Muscle of arm (tissue), 12 donors: Measurements from ENCODE around the gene TRIOBP. TPM values are rescaled to one million over a fixed set of nuclear protein-coding genes. Genes with fewer than 3 reads are reported as not detected.
A peak's percentile ranks its signal among the peaks of the same experiment; 100 is the strongest.

ENCODE experiments used
- DNase-seq: peaks from one replicate; pipeline ENCODE4 v3.0.0-alpha.2; 2013
- polyA plus RNA-seq, 12 donors: library from polyadenylated mRNA; unstranded; fragments of 120-200 nt; gene quantifications; one replicate each; pipeline ENCODE4 v1.2.1, GENCODE V29; 2013; ENCODE audit not compliant: insufficient read length in 12 of 12

TRIOBP gene
- polyA plus RNA-seq, 12 donors, result 33.8 to 64.5 (median 39.2) TPM; not detected in 1

DNA sequence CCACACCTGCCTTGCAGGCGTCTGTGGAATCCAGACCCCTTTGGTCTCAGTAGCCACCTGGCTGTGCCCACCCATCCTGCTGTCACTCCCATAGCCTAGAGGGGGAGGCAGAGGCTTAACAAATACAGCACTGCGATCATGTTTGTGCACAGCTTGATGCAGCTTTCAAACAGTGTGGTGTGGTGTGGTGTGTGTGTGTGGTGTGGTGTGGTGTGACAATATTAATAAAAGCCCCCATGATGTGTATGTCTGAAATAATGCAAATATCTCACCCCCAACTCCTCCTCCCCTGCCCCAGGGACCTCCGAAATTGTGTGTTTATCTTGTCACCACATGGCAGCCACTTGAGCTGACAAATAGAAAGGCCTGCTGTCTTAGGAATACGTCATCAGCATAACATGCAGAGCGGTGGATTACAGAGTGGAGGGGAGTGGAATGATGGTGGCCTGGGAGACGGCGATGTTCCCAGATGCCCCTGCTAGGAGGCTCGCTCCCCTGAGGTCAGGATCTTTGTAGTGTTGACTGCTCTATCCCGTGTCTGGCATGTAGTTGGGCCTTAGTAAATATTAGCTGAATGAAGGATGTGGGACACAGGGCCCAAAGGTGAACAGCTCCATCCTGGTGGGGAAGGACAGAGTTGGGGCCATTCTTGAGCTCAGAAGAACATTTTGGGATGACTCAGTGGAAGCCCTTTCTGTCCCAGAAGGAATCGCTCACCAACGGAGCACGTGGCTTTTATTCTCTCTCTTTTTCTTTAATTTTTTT, 35.5 kb upstream of the TRIOBP start:
- peak; percentile 66 for DNase-seq

DNA sequence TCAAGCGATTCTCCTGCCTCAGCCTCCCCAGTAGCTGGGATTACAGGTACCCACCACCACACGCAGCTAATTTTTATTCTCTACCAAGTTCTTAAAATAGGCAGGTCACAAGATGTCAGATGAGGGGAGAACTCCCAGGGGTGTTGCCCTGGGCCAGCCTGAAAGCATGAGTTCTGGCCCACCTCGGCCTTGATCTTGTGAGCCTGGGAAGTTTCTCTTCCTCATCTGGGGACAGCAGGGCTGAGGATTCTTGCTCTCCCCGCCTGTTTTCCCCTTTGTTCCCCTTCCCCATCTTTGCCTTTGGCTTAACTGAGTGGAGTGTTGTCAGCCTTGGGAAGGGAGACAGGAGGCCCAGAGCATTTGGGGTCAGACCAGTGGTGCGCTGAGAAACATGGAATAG, 34.8 kb upstream of the TRIOBP start:
- no peak for DNase-seq

DNA sequence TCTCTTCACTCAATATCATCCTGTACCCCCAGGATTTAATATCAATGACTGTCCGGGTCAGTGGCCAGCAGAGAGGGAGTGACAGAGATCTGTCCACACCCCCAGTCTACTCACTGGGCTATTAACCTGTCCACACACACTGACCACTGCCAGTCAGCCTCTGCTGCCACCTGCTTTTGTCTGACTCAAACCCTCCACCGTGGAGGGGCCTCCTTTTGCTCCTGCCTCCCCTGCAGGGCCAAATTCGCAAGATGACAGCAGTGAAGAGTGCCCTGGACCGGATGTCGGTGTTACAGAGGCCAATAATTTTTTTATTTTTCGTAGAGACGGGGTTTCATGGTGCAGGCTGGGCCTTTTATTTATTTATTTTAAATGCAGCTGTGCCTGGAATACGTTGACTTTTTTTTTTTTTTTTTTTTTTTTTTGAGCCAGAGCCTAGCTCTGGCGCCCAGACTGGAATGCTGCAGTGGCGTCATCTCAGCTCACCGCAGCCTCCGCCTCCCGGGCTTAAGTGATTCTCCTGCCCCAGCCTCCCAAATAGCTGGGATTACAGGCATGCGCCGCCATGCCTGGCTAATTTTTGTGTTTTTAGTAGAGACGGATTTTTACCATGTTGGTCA, 33.2 kb upstream of the TRIOBP start:
- no peak for DNase-seq

DNA sequence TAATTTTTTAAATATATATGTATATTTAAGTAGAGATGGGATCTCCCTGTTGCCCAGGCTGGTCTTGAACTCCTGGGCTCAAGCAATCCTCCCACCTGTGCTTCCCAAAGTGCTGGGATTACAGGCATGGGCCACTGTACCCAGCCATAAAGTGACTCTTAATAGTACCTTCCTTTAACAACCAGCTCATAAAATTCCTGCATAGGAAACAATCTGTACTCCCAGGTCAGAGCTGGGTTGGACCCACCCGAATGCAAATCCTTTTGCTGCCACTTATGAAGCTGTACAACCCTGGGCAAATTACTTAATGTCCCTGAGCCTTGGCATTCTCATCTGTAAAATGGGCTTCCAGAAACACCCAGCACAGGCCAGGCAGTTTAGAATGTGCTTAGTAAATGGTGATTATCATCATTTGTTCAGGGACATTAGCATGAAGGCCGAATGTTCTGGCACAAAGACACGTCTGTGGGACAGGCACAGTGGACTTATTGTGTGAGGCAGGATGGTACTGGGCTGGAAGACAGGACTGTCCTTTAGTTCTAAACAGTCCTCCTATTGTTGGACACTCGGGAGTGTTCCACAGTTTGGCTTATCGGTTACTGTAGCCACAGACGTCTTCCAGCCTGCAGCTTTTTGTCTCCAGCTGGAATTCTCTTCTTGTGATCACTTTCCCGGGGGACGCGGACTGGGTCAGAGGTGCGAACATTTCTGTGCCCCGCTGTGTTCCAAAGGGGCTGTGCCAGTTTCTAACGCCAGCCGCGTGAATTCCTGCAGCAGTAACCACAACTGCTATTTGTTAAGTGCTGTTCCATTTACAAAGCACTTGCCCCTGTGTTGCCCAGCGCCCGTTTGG, 32.4 kb upstream of the TRIOBP start:
- DNase-seq, result no peak

DNA sequence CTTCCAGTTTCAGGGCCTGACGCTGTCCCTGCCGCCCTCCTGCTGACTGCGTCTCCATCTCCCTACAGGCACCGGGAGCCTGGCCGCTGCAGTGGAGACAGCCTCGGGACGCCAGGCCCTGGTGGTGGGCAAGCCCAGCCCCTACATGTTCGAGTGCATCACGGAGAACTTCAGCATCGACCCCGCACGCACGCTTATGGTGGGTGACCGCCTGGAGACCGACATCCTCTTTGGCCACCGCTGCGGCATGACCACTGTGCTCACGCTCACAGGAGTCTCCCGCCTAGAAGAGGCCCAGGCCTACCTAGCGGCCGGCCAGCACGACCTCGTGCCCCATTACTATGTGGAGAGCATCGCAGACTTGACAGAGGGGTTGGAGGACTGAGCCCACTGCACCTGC, 31.4 kb upstream of the TRIOBP start:
- DNase-seq, result no peak

DNA sequence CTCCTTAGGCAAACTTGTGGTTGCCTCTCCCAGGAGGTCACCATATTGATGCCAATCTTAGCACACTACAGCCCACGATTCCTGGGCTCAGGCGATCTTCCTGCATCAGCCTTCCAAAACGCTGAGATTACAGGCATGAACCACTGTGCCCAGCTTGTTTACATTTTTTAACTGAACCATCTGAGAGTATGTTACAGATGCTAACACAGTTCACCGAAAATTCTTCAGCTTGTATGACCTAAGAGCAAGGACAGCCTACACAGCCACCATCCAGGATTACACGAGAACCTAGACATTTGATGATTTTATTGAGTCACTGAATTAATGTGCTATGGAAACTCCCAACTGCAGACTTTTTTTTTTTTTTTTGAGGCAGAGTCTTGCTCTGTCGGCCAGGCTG, 27.3 kb upstream of the TRIOBP start:
- DNase-seq, result no peak

DNA sequence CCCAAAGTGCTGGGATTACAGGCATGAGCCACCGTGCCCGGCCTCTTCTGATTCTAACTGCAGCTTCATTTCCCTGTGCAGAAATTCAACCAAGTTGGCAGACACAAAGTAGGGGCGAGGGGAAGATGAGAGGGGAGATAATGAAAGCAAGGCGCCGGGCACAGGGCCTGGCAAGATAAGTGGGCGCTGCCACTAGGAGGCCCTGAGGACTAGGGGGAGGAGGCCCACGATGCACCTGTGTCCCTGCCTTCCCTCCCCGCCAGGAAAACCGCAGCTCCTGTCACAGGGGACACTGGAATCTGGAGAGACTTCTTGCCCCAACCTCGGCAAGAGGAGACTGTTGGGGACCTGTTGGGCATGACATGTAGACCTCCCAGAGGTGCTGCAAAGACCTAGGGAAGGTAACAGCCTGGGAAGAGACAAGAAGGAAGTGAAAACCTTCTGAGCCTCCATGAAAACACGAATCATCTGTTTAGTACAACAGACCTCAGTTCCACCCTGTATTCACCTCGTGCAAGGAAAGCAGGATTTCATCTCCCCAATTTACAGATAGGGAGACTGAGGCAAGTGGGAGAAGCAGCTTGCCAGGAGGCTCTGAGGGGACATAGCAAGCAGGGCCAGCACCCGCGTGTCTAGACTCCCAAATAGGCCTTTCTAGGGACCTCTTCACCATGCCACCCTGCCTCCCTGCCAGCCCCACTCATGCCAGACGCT, 24.5 kb upstream of the TRIOBP start:
- no peak for DNase-seq

DNA sequence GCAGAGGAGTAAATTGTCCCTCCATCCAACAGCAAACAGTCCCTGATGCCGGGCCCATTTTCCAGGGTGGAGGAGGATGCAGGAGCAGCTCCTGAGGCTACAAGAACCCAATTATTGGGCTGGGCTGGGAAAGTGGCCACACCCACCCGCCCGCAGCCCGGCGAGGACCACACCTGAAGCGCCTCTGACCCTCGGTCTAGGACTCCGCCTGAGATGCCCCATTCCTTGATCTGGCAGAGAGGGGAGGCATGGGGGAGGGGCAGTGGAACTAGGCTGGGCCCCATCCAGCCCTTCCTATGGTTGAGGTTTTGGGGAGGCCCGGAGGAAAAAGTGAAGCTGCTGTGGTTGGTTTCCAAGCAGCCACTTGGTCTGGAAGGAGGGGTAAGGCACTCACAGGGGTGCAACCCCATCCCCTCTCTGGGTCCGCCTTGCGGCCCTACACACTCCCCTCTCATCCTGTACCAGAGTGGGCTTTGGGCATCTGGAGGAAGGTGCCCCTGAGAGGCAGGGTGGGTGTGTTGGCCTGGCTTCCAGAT, 23.9 kb upstream of the TRIOBP start:
- no peak for DNase-seq

DNA sequence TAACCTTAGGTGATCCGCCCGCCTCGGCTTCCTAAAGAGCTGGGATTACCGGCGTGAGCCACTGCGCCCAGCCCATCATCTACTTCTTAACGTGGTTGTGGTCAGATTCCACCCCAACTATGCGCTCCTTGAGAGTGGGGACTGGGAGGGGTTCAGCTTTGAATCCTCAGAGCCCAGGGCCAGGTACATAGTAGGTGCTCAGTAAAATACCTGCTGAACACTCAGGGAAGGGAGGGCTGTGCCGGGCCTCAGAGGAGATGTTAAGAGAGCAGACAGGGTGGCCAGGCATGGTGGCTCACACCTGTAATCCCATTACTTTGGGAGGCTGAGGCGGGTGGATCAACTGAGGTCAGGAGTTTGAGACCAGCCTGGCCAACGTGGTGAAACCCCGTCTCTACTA, 22.6 kb upstream of the TRIOBP start:
- DNase-seq, result no peak

DNA sequence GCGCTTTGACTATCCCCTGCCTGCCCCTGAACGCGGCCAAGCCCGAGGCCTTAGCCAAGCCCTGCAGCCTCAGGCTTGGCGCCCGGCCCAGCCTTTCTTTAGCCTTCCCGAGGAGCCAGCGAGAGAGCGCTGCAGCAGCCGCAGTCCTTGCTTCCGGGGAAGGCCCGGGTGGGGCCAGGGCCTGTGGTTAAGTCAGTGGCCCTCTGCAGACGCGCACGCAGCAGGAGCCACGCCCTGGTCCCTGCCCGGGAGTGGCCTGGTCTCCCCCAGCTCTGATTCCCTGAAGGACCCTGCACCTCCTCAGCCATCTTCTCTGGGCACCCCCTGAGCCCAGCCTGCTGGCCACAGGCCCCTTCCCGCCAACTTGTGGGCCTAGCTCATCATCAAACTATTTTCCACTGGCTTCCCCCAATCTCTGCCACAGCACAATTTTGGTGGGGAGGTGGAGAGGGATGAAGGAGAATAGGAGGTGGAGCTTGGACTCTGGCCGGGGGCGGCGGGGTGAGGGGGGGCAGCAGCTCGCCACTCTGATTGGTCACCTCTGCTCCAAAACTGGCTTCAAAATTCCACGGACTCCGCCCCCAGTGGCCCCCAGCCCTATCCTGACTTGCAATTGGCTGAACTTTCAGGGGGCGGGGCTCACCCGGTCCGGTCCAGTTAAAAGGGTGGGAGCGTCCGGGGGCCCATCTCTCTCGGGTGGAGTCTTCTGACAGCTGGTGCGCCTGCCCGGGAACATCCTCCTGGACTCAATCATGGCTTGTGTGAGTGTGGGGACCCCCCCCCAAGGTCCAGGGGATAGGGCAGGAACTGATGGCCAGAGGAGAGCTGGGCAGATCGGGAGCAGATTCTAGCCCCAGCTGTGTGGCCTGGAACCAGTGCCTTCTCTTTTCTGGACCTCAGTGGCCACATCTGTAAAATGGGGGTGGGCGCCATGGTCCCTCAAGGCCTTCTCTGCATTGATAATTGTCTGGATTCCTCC, 21.6 kb upstream of the TRIOBP start, which contains the start of gene LGALS1:
Gene LGALS1, plus strand, starts transcription at position 686 of the 979 bp plus-strand sequence. Its CDS starts 67 bp downstream, at position 753.
- peak; percentile 97 for DNase-seq

DNA sequence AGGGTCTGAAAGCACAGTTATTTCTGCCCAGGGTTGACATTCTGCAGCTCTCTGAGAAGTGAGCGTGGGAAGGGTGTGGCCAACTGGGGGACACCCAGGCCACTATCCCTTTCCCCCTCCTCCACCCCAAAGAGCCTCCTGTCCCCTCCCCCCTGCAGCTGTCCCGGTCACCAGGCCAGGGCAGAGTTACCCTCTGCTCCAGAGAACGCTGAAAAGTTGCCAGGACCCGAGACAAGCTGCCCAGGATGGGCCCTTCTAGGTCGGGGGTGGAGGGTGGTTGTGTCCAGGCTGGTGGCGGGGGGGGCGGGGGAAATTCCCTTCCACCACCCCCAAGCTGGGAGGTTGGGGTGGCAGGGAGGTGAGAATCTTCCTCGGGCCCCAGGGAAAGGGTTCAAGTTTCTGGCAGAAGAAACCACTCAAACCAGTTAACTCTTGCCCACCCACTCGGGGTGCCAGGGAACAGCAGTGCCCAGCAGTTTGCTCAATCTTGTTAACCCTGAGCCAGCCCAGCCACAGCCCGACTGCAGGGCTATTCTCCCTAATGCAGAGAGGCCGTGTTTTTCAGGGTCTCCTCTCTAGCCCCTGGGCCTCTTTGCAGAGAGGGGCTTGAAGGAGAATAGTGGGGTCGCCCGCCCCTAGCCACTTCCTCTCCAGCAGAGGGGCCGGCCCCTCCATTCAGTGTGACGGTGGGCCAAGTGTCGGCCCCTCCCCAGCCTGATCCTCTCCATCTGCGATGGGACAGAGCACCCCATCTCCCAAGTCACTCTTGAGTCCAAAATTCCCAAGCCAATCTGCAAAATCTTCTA, 20.7 kb upstream of the TRIOBP start:
- peak; percentile 61 for DNase-seq

DNA sequence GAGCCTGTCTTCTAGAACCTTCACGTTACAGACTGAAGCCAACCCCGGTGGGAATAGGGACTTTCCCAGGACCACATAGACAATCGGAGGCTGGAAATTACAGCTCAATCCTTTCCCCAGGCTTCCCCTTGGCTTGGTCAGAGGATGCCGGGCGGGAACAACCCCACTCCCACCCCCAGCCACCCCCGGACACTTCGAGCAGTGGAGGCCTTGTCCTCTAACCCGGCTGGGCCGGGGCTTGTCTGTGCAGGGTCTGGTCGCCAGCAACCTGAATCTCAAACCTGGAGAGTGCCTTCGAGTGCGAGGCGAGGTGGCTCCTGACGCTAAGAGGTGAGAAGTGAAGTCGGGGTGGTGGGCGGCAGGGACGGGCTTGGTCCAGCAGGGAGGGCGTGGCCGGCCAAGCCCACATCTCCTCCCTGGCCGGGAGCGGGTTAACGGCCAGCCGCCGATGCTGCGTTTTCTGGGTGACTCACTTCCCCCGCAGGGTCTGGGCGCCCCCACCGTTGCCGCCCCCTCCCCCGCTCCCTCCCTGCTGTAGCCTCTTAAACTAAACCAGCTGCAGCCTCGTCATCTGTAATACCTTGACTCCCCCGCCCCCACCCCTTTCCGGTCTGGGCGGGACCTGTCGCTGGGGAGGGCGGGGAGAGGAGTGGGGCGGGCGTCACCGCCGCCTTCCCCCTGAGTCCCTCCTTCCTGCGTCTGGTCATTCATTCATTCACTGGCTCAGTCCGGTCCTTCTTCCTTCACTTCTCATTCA, 19.9 kb upstream of the TRIOBP start:
- peak; percentile 87 for DNase-seq

DNA sequence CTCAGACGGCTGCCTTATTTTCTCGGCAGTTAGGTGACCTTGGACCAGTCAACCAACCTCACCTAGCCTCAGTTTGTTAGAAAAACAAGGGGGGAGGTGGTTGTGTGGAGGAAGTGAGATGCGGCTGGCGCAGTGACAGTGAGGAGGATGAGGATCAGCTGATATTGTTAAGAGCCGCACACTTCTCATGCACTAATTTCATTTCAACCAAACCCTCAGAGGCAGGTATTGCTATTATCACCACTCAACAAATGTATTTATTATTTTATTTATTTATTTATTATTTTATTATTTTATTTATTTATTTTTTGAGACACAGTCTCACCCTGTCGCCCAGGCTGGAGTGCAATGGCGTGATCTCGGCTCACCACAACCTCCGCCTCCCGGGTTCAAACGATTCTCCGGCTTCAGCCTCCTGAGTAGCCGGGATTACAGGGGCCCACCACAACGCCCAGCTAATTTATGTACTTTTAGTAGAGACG, 19.3 kb upstream of the TRIOBP start:
- DNase-seq, result no peak

DNA sequence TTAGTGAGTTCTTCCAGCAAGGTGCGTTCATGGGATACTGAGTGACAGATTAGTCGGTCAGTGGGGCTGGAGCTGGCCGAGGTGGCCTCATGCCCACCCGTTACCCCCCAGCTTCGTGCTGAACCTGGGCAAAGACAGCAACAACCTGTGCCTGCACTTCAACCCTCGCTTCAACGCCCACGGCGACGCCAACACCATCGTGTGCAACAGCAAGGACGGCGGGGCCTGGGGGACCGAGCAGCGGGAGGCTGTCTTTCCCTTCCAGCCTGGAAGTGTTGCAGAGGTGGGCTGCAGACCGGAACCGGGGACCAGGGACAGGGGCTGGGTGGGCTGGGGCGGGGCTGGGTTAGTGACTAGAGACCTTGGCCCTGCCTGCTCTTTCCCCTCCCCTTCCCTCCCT, 18.5 kb upstream of the TRIOBP start:
- no peak for DNase-seq

DNA sequence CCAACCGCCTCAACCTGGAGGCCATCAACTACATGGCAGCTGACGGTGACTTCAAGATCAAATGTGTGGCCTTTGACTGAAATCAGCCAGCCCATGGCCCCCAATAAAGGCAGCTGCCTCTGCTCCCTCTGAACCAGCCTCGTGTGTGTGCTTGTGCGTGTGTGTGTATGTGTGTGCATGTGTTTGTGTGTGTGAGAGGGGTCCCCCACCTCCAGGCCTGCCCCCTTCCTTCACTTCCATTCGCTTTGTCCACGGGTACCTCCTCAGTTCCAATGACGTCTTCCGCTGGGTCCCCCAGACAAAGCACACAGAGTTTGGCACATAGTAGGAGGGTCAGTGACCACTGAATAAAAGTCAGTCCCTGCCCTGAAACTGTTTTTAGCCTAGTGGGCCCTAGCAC, 17.2 kb upstream of the TRIOBP start:
- no peak for DNase-seq

DNA sequence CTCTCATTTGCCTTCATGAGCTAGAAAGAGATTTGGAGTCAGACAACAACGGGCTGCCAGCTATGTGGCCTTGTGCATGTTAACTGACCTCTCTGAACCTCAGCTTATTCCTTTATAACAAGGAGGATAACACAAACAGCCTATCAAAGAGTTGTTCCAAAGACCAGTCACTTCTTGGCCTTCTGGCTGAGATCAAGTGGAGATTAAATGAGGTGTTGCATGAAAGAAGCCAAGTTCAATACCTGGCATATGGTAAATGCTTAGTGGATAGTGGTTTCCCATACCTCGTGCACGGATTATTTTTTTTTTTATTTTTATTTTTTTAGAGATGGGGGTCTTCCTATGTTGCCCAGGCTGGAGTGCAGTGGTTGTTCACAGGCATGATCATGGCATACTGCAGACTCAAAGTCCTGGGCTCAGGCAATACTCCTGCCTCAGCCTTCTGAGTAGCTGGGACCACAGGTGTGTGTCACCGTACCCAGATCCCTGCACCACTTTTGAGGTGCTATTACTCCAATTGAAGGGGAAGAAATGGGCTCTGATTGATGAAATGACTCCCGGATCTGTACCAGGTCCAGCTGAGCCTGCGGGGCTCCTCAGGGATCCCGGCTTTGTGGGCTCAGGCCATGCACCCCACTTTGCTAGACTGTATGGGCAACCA, 16.5 kb upstream of the TRIOBP start:
- DNase-seq, result no peak

DNA sequence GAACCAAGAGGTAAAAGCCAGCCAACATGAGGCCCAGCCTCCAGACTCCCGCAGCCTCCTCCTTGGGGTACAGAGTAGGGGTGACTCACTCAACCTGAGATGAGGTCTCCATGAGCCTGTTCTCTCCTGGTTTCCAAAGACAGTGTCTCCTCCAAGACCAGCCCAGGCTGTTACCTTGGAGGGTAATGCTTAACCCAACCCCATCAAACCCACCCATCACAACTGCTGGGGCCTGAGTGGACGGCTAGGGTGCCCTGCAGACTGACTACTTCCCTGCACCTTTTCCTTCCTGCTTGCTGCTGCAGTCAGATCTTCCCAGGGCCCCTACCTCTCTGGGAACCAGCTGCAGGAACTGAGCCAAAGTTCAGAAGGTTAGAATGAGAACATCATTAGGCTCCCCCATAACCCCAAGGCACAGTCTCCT, 15.8 kb upstream of the TRIOBP start:
- no peak for DNase-seq

DNA sequence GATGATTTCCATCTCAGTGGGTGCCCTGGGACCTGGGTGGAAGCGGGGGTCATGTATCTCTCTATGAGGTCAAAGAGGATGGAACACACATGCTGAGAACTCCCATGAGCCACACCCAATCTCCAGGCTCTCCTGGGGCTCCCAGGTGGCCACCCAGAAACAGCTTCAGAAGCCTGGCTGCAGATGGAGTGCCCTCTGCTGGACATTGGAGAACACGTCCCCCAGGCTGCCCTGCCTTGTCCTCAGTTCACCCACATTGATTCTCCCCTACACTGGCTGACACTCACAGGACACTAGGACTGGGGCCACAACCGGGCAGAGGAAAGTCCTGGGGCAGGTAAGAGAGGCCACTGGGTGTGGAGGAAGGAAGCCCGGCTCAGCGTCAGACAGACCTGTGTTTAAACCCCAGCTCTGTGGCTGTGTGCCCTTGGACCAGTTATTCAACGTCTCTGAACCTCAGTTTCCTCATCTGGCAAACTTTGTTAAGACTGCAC, 15.2 kb upstream of the TRIOBP start:
- DNase-seq, result peak; percentile 70
